SU-DHL-6 (cell line): Measurements from ENCODE around the gene KHSRP.

Experiments used
- H2AFZ ChIP-seq: fragments of 200-600 bp; sonication (generic); 2 replicates; pipeline ENCODE4 v1.6.1; 2014; ENCODE audit warnings: low read depth, mild to moderate bottlenecking, moderate library complexity, mixed read lengths, antibody characterized with exemption, low read length; ENCODE audit not compliant: severe bottlenecking
- H3F3A ChIP-seq: fragments of 200-600 bp; shearing (Covaris generic); 2 replicates; pipeline ENCODE4 v1.6.0; 2016; ENCODE audit warnings: antibody characterized with exemption, mild to moderate bottlenecking; ENCODE audit not compliant: insufficient read depth
- H3K27ac ChIP-seq: fragments of 200-600 bp; sonication (generic); 2 replicates; pipeline ENCODE4 v1.5.1; 2016; ENCODE audit warnings: low read depth, mild to moderate bottlenecking, low read length, moderate library complexity, mixed read lengths
- H3K27me3 ChIP-seq: fragments of 200-600 bp; sonication (generic), shearing (Covaris generic); 2 replicates; pipeline ENCODE4 v1.6.0; 2014; ENCODE audit warnings: mild to moderate bottlenecking, low read length
- H3K36me3 ChIP-seq: fragments of 200-600 bp; sonication (generic); 2 replicates; pipeline ENCODE4 v1.6.1; 2014; ENCODE audit warnings: mild to moderate bottlenecking, low read length, mixed read lengths
- H3K4me2 ChIP-seq: fragments of 300-600, 200-600 bp; shearing (Covaris generic), sonication (generic); 2 replicates; pipeline ENCODE4 v1.6.0; 2014; ENCODE audit warnings: low read length, low read depth, mild to moderate bottlenecking; ENCODE audit not compliant: poor library complexity, severe bottlenecking
- H3K4me3 ChIP-seq: fragments of 200-600 bp; sonication (generic); 2 replicates; pipeline ENCODE4 v1.5.1; 2014; ENCODE audit warnings: antibody characterized with exemption, low read length, mild to moderate bottlenecking, mixed read lengths; ENCODE audit not compliant: insufficient read depth, poor library complexity, severe bottlenecking
- H3K79me2 ChIP-seq: fragments of 200-600 bp; sonication (generic); 2 replicates; pipeline ENCODE4 v1.6.1; 2014; ENCODE audit warnings: mild to moderate bottlenecking, low read length, moderate library complexity; ENCODE audit not compliant: insufficient read depth
- H3K9ac ChIP-seq: fragments of 200-600 bp; sonication (generic); 2 replicates; pipeline ENCODE4 v1.7.0; 2014; ENCODE audit warnings: mild to moderate bottlenecking, low read length
- H3K9me2 ChIP-seq: fragments of 200-600 bp; sonication (generic); replicated peaks from 2 replicates; pipeline ENCODE4 v1.6.1; 2014; ENCODE audit warnings: low read length; ENCODE audit not compliant: insufficient read depth
- H3K9me3 ChIP-seq: fragments of 200-600 bp; sonication (generic); 2 replicates; pipeline ENCODE4 v1.6.1; 2014; ENCODE audit warnings: low read length, mixed read lengths; ENCODE audit not compliant: insufficient read depth
- H4K20me1 ChIP-seq: fragments of 200-600 bp; sonication (generic); 2 replicates; pipeline ENCODE4 v1.6.1; 2014; ENCODE audit warnings: low read depth, mild to moderate bottlenecking, antibody characterized with exemption, low read length, moderate library complexity, mixed read lengths
- EZH2phosphoT487 ChIP-seq: fragments of 200-600 bp; sonication (generic), shearing (Covaris generic); conservative IDR thresholded peaks from 2 replicates; pipeline ENCODE4 v1.6.1; 2018; ENCODE audit warnings: mild to moderate bottlenecking, antibody characterized with exemption, low read length, moderate library complexity, mixed read lengths
- TF ChIP-seq, protein P1 (sequence below): fragments of 200-600 bp; sonication (generic); IDR thresholded peaks from one replicate; pipeline ENCODE4 v1.5.1; 2017; ENCODE audit warnings: antibody characterized with exemption, mild to moderate bottlenecking, low read length, moderate library complexity; ENCODE audit not compliant: insufficient read depth, poor library complexity, severe bottlenecking

Gene KHSRP

DNA sequence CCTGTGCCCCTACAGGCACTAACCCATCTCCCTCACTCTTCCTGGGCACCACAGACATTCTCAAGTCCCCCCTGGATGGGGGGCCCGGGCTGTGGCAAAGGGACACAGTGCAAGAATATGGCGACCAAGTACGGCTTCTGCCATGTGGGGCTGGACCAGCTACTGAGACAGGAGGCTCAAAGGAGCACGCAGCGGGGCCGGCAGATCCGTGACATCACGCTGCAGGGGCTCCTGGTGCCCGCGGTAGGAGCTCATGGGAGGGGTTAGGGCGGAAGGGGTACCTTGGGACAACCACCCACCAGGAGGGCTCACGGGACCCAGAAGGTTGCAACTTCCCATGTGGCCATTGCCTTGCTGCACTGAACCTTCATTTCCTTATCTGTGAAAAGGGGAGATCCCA is 28.3 kb downstream of the KHSRP start:
- TF ChIP-seq, protein P1, sequence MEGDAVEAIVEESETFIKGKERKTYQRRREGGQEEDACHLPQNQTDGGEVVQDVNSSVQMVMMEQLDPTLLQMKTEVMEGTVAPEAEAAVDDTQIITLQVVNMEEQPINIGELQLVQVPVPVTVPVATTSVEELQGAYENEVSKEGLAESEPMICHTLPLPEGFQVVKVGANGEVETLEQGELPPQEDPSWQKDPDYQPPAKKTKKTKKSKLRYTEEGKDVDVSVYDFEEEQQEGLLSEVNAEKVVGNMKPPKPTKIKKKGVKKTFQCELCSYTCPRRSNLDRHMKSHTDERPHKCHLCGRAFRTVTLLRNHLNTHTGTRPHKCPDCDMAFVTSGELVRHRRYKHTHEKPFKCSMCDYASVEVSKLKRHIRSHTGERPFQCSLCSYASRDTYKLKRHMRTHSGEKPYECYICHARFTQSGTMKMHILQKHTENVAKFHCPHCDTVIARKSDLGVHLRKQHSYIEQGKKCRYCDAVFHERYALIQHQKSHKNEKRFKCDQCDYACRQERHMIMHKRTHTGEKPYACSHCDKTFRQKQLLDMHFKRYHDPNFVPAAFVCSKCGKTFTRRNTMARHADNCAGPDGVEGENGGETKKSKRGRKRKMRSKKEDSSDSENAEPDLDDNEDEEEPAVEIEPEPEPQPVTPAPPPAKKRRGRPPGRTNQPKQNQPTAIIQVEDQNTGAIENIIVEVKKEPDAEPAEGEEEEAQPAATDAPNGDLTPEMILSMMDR = no peak
- TF ChIP-seq EZH2phosphoT487 = no peak
- no peak overlapping the region for H3K4me3 ChIP-seq
- no peak overlapping the region for H3K27ac ChIP-seq
- H4K20me1 ChIP-seq = no peaks in the 10 kb centered on the region
- H3F3A ChIP-seq = peaks cover 4% of the 10 kb centered on the region; the same call in 1 of the 2 replicates
- no peak overlapping the region for H3K4me2 ChIP-seq
- H3K9me2 ChIP-seq = no peaks in the 10 kb centered on the region
- no peaks in the 10 kb centered on the region for H3K36me3 ChIP-seq
- H3K9ac ChIP-seq = no peak overlapping the region
- H3K27me3 ChIP-seq = no peaks in the 10 kb centered on the region
- H3K9me3 ChIP-seq = no peaks in the 10 kb centered on the region
- H3K79me2 ChIP-seq = peaks cover 14% of the 10 kb centered on the region
- H2AFZ ChIP-seq = no peak overlapping the region

DNA sequence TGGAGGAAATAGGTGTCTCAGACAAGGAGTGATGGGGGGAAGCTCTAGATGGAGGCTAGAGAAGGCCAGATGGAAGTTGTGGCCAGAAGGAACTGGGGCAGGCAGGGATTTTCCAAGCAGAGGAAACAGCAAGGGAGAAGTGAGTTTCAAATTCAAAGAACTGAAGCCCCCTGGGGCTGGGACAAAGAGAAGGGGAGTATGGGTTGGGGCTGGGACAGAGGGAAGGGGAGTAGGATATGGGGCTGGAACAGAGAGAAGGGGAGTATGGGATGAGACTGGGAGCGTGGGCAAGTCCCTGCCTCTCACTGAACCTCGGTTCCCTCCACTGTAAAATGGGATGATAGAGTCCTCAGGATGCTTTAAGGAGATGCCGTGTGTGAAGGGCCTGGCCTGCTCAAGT is 29.8 kb downstream of the KHSRP start:
- H3K4me3 ChIP-seq = no peak overlapping the region
- H3F3A ChIP-seq = peaks cover 4% of the 10 kb centered on the region; the same call in 1 of the 2 replicates
- no peak overlapping the region for H3K9ac ChIP-seq
- no peaks in the 10 kb centered on the region for H3K36me3 ChIP-seq
- H3K27ac ChIP-seq = no peak overlapping the region
- peaks cover 14% of the 10 kb centered on the region for H3K79me2 ChIP-seq
- TF ChIP-seq, protein P1 = no peak
- TF ChIP-seq EZH2phosphoT487 = no peak
- H2AFZ ChIP-seq = no peak overlapping the region
- H3K27me3 ChIP-seq = no peaks in the 10 kb centered on the region
- H4K20me1 ChIP-seq = no peaks in the 10 kb centered on the region
- H3K9me2 ChIP-seq = no peaks in the 10 kb centered on the region
- H3K9me3 ChIP-seq = no peaks in the 10 kb centered on the region
- no peak overlapping the region for H3K4me2 ChIP-seq

DNA sequence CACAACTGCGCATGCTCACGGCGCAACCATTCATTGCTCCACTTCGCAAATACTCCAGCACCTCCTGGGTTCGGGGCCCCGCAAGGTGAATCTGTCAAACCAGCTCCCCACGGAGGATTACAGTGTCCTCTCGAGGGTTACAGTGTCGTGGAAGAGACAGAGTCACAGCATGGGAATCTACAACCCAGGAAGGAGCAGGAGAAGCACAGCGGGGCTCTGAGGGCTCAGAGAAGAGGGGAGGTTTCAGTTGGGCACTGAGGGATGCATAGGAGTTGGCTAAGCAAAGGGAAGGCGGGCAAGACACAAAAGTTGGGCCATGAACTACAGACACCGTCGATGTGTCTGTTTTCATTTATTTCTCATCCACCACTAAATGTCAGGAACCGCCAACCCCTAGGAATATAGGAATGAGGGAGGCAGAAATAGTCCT is 30.6 kb downstream of the KHSRP start:
- H3K4me2 ChIP-seq = peak overlapping the region; percentile 95
- H2AFZ ChIP-seq = peak overlapping the region; percentile 98
- peak overlapping the region; percentile 79 for H3K9ac ChIP-seq
- H4K20me1 ChIP-seq = no peaks in the 10 kb centered on the region
- H3K27ac ChIP-seq = no peak overlapping the region
- peak overlapping the region; percentile 74 for H3K4me3 ChIP-seq
- no peaks in the 10 kb centered on the region for H3K36me3 ChIP-seq
- H3K27me3 ChIP-seq = no peaks in the 10 kb centered on the region
- no peaks in the 10 kb centered on the region for H3K9me2 ChIP-seq
- peaks cover 14% of the 10 kb centered on the region for H3K79me2 ChIP-seq
- peaks cover 4% of the 10 kb centered on the region; the same call in 1 of the 2 replicates for H3F3A ChIP-seq
- TF ChIP-seq, protein P1 = no peak
- no peak for TF ChIP-seq EZH2phosphoT487
- H3K9me3 ChIP-seq = no peaks in the 10 kb centered on the region
